NCI-H82 treated with DMSO at 0.1 percent for 48 hours (cell line): ENCODE results near the gene DENND11.
"Not testable (repeated sequence)": the region's sequence is repeated elsewhere in the genome, so short reads cannot be mapped to it uniquely, and the experiment has no call there.

Experiments used
- DNase-seq: peaks from one replicate; lab custom pipeline; 2025; ENCODE audit not compliant: unreplicated experiment; lab: John Stamatoyannopoulos, UW

The DENND11 gene

GRCh38 chr7:141708351-141708750 is 6.4 kb upstream of the DENND11 start, which contains the start of gene WEE2:
Gene WEE2, plus strand, starts transcription at chr7:141708353. Its CDS starts 406 bp downstream, at chr7:141708759.
- DNase-seq = no peak

GRCh38 chr7:141706239-141707064 is 4.5 kb upstream of the DENND11 start:
- DNase-seq = no peak

- DNase-seq = no peak
These were observed 2.8 kb upstream of the DENND11 start for GRCh38 chr7:141704741-141705140.

- no peak for DNase-seq
These were observed 2.1 kb upstream of the DENND11 start for GRCh38 chr7:141704112-141704511.

- no peak for DNase-seq
These were observed 926 bp upstream of the DENND11 start for GRCh38 chr7:141702892-141703291.

GRCh38 chr7:141701489-141702046 is 398 bp downstream of the DENND11 start:
- no peak for DNase-seq

GRCh38 chr7:141700848-141701371 is 1.1 kb downstream of the DENND11 start:
- DNase-seq = peak; percentile 50

GRCh38 chr7:141700296-141700847 is 1.6 kb downstream of the DENND11 start:
- no peak for DNase-seq

GRCh38 chr7:141699860-141700259 is 2.1 kb downstream of the DENND11 start:
- DNase-seq = no peak

- DNase-seq = no peak
These were observed 3.5 kb downstream of the DENND11 start for GRCh38 chr7:141698247-141699015.

- DNase-seq = no peak
These were observed 4.6 kb downstream of the DENND11 start for GRCh38 chr7:141697211-141697871.

GRCh38 chr7:141696348-141696747 is 5.6 kb downstream of the DENND11 start:
- no peak for DNase-seq

GRCh38 chr7:141695803-141696289 is 6.1 kb downstream of the DENND11 start:
- no peak for DNase-seq

- no peak for DNase-seq
These were observed 8.9 kb downstream of the DENND11 start for GRCh38 chr7:141693082-141693481.

GRCh38 chr7:141691961-141692360 is 10.0 kb downstream of the DENND11 start:
- no peak for DNase-seq

GRCh38 chr7:141691540-141691939 is 10.4 kb downstream of the DENND11 start:
- no peak for DNase-seq

GRCh38 chr7:141689072-141689825 is 12.7 kb downstream of the DENND11 start:
- not testable (repeated sequence) for DNase-seq

- no peak for DNase-seq
These were observed 13.9 kb downstream of the DENND11 start for GRCh38 chr7:141688043-141688442.

GRCh38 chr7:141686670-141687069 is 15.3 kb downstream of the DENND11 start:
- no peak for DNase-seq

- DNase-seq = no peak
These were observed 15.9 kb downstream of the DENND11 start for GRCh38 chr7:141686074-141686473.
